Adrenal gland (tissue), 12 donors: Measurements from ENCODE around the gene NRP2. TPM values are rescaled to one million over a fixed set of nuclear protein-coding genes. Genes with fewer than 3 reads are reported as not detected.

ENCODE experiments used
- DNase-seq, 7 donors: peaks; one replicate each; pipeline ENCODE4 v3.0.0-alpha.2; 2019 to 2020
- H3K27ac ChIP-seq, 5 donors: fragments of 200-600 bp; sonication (generic) in 4 of 5; 1 replicate in 3 of 5; 2 replicates in 2 of 5; pipeline versions ENCODE4 v1.5.1 to v1.8.0; 2016 to 2020; ENCODE audit warnings: mild to moderate bottlenecking in 1 of 5
- H3K27me3 ChIP-seq: fragments of 200-600 bp; 2 replicates; pipeline ENCODE4 v1.8.0; 2021
- H3K36me3 ChIP-seq, 2 donors: fragments of 200-600 bp; replicated peaks in 1 of 2; 1 replicate in 1 of 2; 2 replicates in 1 of 2; pipeline versions ENCODE4 v1.5.1 to v1.8.0; 2018 to 2022
- H3K4me1 ChIP-seq, 2 donors: fragments of 200-600 bp; replicated peaks in 1 of 2; 1 replicate in 1 of 2; 2 replicates in 1 of 2; pipeline versions ENCODE4 v1.5.1 to v1.8.0; 2018 to 2021
- H3K4me3 ChIP-seq, 4 donors: fragments of 200-600 bp; sonication (generic) in 3 of 4; one replicate each; pipeline ENCODE4 v1.5.1; 2016 to 2018
- H3K9me3 ChIP-seq, 3 donors: fragments of 200-600 bp; sonication (generic) in 1 of 3; replicated peaks in 1 of 3; 1 replicate in 2 of 3; 2 replicates in 1 of 3; pipeline versions ENCODE4 v1.5.1 to v1.8.0; 2016 to 2021
- CTCF ChIP-seq, 6 experiments: fragments of 450-650 bp in 4 of 6; fragments of 200-600 bp in 2 of 6; sonication (generic) in 1 of 6; IDR thresholded peaks; 1 replicate in 5 of 6; 2 replicates in 1 of 6; pipeline versions ENCODE4 v1.5.1 to v1.8.0; 2016 to 2021; ENCODE audit warnings: antibody characterized with exemption in 6 of 6, mild to moderate bottlenecking in 2 of 6, moderate library complexity in 1 of 6
- POLR2A ChIP-seq, 2 donors: fragments of 450-650 bp; IDR thresholded peaks; one replicate each; pipeline ENCODE4 v1.6.1; 2017; ENCODE audit warnings: antibody characterized with exemption in 2 of 2, mild to moderate bottlenecking in 2 of 2, moderate library complexity in 1 of 2
- WGBS, 4 donors: extraction: QIAGEN DNeasy Blood & Tissue Kit in 2 of 4; methylation state at CpG; one replicate each; pipeline versions ENCODE4 v1.1.5 to v1.1.7; 2013 to 2017; 5-methylcytosine and 5-hydroxymethylcytosine counted together
- intact Hi-C, 2 donors: fragments of 100-400 bp; cut with DNase I; formaldehyde crosslinking; loops; one replicate each; pipeline versions ENCODE4 v1.14.1 to v1.15.0; 2022 to 2023
- polyA plus RNA-seq, 3 donors: library from polyadenylated mRNA; stranded (reverse); fragments of 200-250 nt in 2 of 3; fragments of 350-450 nt in 1 of 3; fragmentation: Illumina TruSeq in 1 of 3; extraction: RNeasy Lipid Tissue Mini Kit (QIAGEN cat#74804) in 1 of 3; gene quantifications; one replicate each; pipeline ENCODE4 v1.2.3, GENCODE V29; 2013 to 2014
- total RNA-seq, 9 donors: library from RNA; depleted of rRNA in 4 of 9; stranded (reverse); fragments of >200 nt in 4 of 9; fragments of 120-200 nt in 1 of 9; fragmentation: NEBNext Ultra II Directional in 1 of 9; extraction: Animal tissue kit (Norgen Biotek cat#: 25700) in 1 of 9; gene quantifications; one replicate each; pipeline versions ENCODE4 v1.1.0 to v1.2.4, GENCODE V29; 2013 to 2023
- donor health status: healthy with polysubstance abuse.
- donor health status: Bipolar disorder and iron deficiency.
- donor health status: DM: yes; HTN: yes; CAD: no.
- donor health status: DM: no; HTN: no; CAD: no.
- donor health status: DM: no; HTN: no; CAD: no.
- donor health status: DM: yes; HTN: yes; CAD: no.

NRP2 gene
- total and polyA plus RNA-seq, 12 donors: 27.6 to 205 (median 93.1) TPM

- DNase-seq: no peak
- Histone ChIP-seq H3K36me3 (no peaks in the 10 kb centered on the region), H3K9me3 (no peaks in the 10 kb centered on the region), H3K27ac (no peak overlapping the region), H3K4me3 (no peak overlapping the region), H3K27me3 (no peaks in the 10 kb centered on the region), H3K4me1 (no peaks in the 10 kb centered on the region)
- intact Hi-C loops: no loop called here
- 87 to 92% (median 90%) methylated on average over 8 of the region's 8 CpGs for WGBS, 4 donors
- TF ChIP-seq POLR2A (IDR thresholded peaks at IDR 0.05) (no peak), CTCF (IDR thresholded peaks at IDR 0.05) (no peak)
These were observed 122.8 kb downstream of the NRP2 start for GRCh38 chr2:205805136-205805535.

GRCh38 chr2:205806143-205806905 is 124.0 kb downstream of the NRP2 start:
- intact Hi-C loops: no loop called here
- TF ChIP-seq CTCF (IDR thresholded peaks at IDR 0.05) (no peak), POLR2A (IDR thresholded peaks at IDR 0.05) (no peak)

GRCh38 chr2:205807229-205807628 is 124.9 kb downstream of the NRP2 start:
- WGBS, 4 donors: 85 to 98% (median 91%) methylated on average over 3 of the region's 3 CpGs
- H3K27ac ChIP-seq: no peak overlapping the region
- H3K4me1 ChIP-seq: no peaks in the 10 kb centered on the region
- no peak for DNase-seq
- H3K4me3 ChIP-seq: no peak overlapping the region
- intact Hi-C loops: no loop called here
- no peaks in the 10 kb centered on the region for H3K36me3 ChIP-seq
- H3K9me3 ChIP-seq: no peaks in the 10 kb centered on the region
- no peaks in the 10 kb centered on the region for H3K27me3 ChIP-seq
- TF ChIP-seq CTCF (IDR thresholded peaks at IDR 0.05): no peak
- TF ChIP-seq POLR2A (IDR thresholded peaks at IDR 0.05): no peak

More at GRCh38 chr2:205806143-205806905, 124.0 kb downstream of the NRP2 start:
- Histone ChIP-seq H3K27ac (no peak overlapping the region), H3K4me3 (no peak overlapping the region), H3K4me1 (no peaks in the 10 kb centered on the region), H3K36me3 (no peaks in the 10 kb centered on the region), H3K9me3 (no peaks in the 10 kb centered on the region), H3K27me3 (no peaks in the 10 kb centered on the region)
- no peak for DNase-seq
- 82 to 88% (median 83%) methylated on average over 14 to 18 of the region's 18 CpGs for WGBS, 4 donors

GRCh38 chr2:205807758-205808157 is 125.5 kb downstream of the NRP2 start:
- Histone ChIP-seq H3K27me3 (no peaks in the 10 kb centered on the region), H3K36me3 (no peaks in the 10 kb centered on the region), H3K27ac (no peak overlapping the region), H3K4me1 (no peaks in the 10 kb centered on the region), H3K9me3 (no peaks in the 10 kb centered on the region), H3K4me3 (no peak overlapping the region)
- 84 to 88% (median 86%) methylated on average over 6 of the region's 6 CpGs for WGBS, 4 donors
- no peak for DNase-seq
- intact Hi-C loops: no loop called here
- TF ChIP-seq CTCF (IDR thresholded peaks at IDR 0.05) (no peak), POLR2A (IDR thresholded peaks at IDR 0.05) (no peak)
